Activated T-helper 2 cell treated with anti-CD3 and anti-CD28 coated beads, Interferon-gamma antibody, Interleukin-2, Interleukin-4, amounts not matched to agents 10 μg/mL and 5 μg/mL and 100 μg/mL, durations not matched to agents 14 hours and 24 hours and 36 hours (primary cell): ENCODE data around the gene PTPN23. TPM values are rescaled to one million over a fixed set of nuclear protein-coding genes. Genes with fewer than 3 reads are reported as not detected.

Experiments used
- DNase-seq: peaks from one replicate; pipeline ENCODE4 v3.0.0; 2021; ENCODE audit warnings: low spot score
- H3K27ac Mint-ChIP-seq: one replicate; pipeline ENCODE4 v1.8.0; 2021; ENCODE audit warnings: mixed read lengths
- H3K27me3 Mint-ChIP-seq: one replicate; pipeline ENCODE4 v1.8.0; 2021; ENCODE audit warnings: low read depth, mixed read lengths
- H3K36me3 Mint-ChIP-seq: one replicate; pipeline ENCODE4 v1.8.0; 2021; ENCODE audit warnings: low read depth, mixed read lengths
- H3K4me1 Mint-ChIP-seq: one replicate; pipeline ENCODE4 v1.8.0; 2021; ENCODE audit warnings: low read depth, mixed read lengths
- H3K4me3 Mint-ChIP-seq: one replicate; pipeline ENCODE4 v1.8.0; 2021; ENCODE audit warnings: low read depth, mild to moderate bottlenecking, moderate library complexity, mixed read lengths
- H3K9me3 Mint-ChIP-seq: one replicate; pipeline ENCODE4 v1.8.0; 2021; ENCODE audit warnings: mixed read lengths
- intact Hi-C: fragments of 100-400 bp; cut with micrococcal nuclease; formaldehyde crosslinking; loops from one replicate; pipeline ENCODE4 v1.15.1; 2023
- total RNA-seq: library from RNA; stranded (reverse); gene quantifications from 2 replicates; pipeline ENCODE4 v1.2.3, GENCODE V29; 2022

The PTPN23 gene
- total RNA-seq, 1 donor from 2014 or later, result 35.7 TPM

- intact Hi-C loops, result no loop called here
- no peak overlapping the region for H3K4me3 Mint-ChIP-seq
Observed at GRCh38 chr3:47411696-47412452, 31.1 kb downstream of the PTPN23 start.

GRCh38 chr3:47412453-47412756 is 31.6 kb downstream of the PTPN23 start:
- H3K27me3 Mint-ChIP-seq, result no peaks in the 10 kb centered on the region

More at GRCh38 chr3:47411696-47412452, 31.1 kb downstream of the PTPN23 start:
- no peaks in the 10 kb centered on the region for H3K4me1 Mint-ChIP-seq
- H3K27ac Mint-ChIP-seq, result no peak overlapping the region
- no peak for DNase-seq
- H3K36me3 Mint-ChIP-seq, result peaks cover 38% of the 10 kb centered on the region
- H3K9me3 Mint-ChIP-seq, result no peaks in the 10 kb centered on the region
- H3K27me3 Mint-ChIP-seq, result no peaks in the 10 kb centered on the region

GRCh38 chr3:47412842-47413520 is 32.2 kb downstream of the PTPN23 start:
- Mint-ChIP-seq H3K4me1 (no peaks in the 10 kb centered on the region), H3K27ac (no peak overlapping the region), H3K9me3 (no peaks in the 10 kb centered on the region), H3K27me3 (no peaks in the 10 kb centered on the region), H3K4me3 (no peak overlapping the region), H3K36me3 (peaks cover 32% of the 10 kb centered on the region)
- intact Hi-C loops, result no loop called here
- no peak for DNase-seq

More at GRCh38 chr3:47412453-47412756, 31.6 kb downstream of the PTPN23 start:
- intact Hi-C loops, result no loop called here
- Mint-ChIP-seq H3K4me1 (no peaks in the 10 kb centered on the region), H3K27ac (no peak overlapping the region), H3K9me3 (no peaks in the 10 kb centered on the region), H3K36me3 (peaks cover 36% of the 10 kb centered on the region), H3K4me3 (no peak overlapping the region)
- DNase-seq, result no peak

GRCh38 chr3:47413751-47414150 is 32.9 kb downstream of the PTPN23 start:
- intact Hi-C loops, result no loop called here
- no peaks in the 10 kb centered on the region for H3K27me3 Mint-ChIP-seq
- H3K27ac Mint-ChIP-seq, result no peak overlapping the region
- peaks cover 33% of the 10 kb centered on the region for H3K36me3 Mint-ChIP-seq
- H3K4me1 Mint-ChIP-seq, result no peaks in the 10 kb centered on the region
- no peak overlapping the region for H3K4me3 Mint-ChIP-seq
- no peaks in the 10 kb centered on the region for H3K9me3 Mint-ChIP-seq
- DNase-seq, result no peak

- Mint-ChIP-seq H3K27ac (no peak overlapping the region), H3K27me3 (no peaks in the 10 kb centered on the region), H3K4me1 (no peaks in the 10 kb centered on the region)
Observed at GRCh38 chr3:47414161-47414564, 33.3 kb downstream of the PTPN23 start.

GRCh38 chr3:47414666-47415587 is 34.1 kb downstream of the PTPN23 start:
- peaks cover 40% of the 10 kb centered on the region for H3K36me3 Mint-ChIP-seq
- no peak for DNase-seq
- H3K9me3 Mint-ChIP-seq, result no peaks in the 10 kb centered on the region
- no peak overlapping the region for H3K27ac Mint-ChIP-seq
- H3K4me1 Mint-ChIP-seq, result no peaks in the 10 kb centered on the region
- H3K27me3 Mint-ChIP-seq, result no peaks in the 10 kb centered on the region
- intact Hi-C loops, result no loop called here
- H3K4me3 Mint-ChIP-seq, result no peak overlapping the region

More at GRCh38 chr3:47414161-47414564, 33.3 kb downstream of the PTPN23 start:
- peaks cover 37% of the 10 kb centered on the region for H3K36me3 Mint-ChIP-seq
- no peaks in the 10 kb centered on the region for H3K9me3 Mint-ChIP-seq
- intact Hi-C loops, result no loop called here
- H3K4me3 Mint-ChIP-seq, result no peak overlapping the region
- no peak for DNase-seq

- intact Hi-C loops, result no loop called here
- H3K36me3 Mint-ChIP-seq, result peaks cover 48% of the 10 kb centered on the region
- H3K27ac Mint-ChIP-seq, result no peak overlapping the region
- H3K27me3 Mint-ChIP-seq, result no peaks in the 10 kb centered on the region
- no peak overlapping the region for H3K4me3 Mint-ChIP-seq
- H3K9me3 Mint-ChIP-seq, result no peaks in the 10 kb centered on the region
- no peak for DNase-seq
- H3K4me1 Mint-ChIP-seq, result peaks cover 4% of the 10 kb centered on the region
Observed at GRCh38 chr3:47416041-47416440, 35.2 kb downstream of the PTPN23 start.

GRCh38 chr3:47418167-47419082 is 37.6 kb downstream of the PTPN23 start:
- Mint-ChIP-seq H3K4me1 (peaks cover 12% of the 10 kb centered on the region), H3K27me3 (no peaks in the 10 kb centered on the region), H3K4me3 (no peak overlapping the region), H3K27ac (no peak overlapping the region), H3K36me3 (peaks cover 47% of the 10 kb centered on the region), H3K9me3 (no peaks in the 10 kb centered on the region)
- DNase-seq, result no peak
- intact Hi-C loops, result no loop called here

GRCh38 chr3:47419083-47420043 is 38.5 kb downstream of the PTPN23 start:
- intact Hi-C loops, result loop anchor here (5.0 kb wide), 1 partner anchor 368 kb away; no protein-coding TSS in a partner anchor
- no peak overlapping the region for H3K4me3 Mint-ChIP-seq
- no peak overlapping the region for H3K27ac Mint-ChIP-seq
- no peaks in the 10 kb centered on the region for H3K27me3 Mint-ChIP-seq
- peaks cover 12% of the 10 kb centered on the region for H3K4me1 Mint-ChIP-seq
- peaks cover 48% of the 10 kb centered on the region for H3K36me3 Mint-ChIP-seq
- no peak for DNase-seq
- H3K9me3 Mint-ChIP-seq, result no peaks in the 10 kb centered on the region

GRCh38 chr3:47420044-47420430 is 39.2 kb downstream of the PTPN23 start:
- intact Hi-C loops, result loop anchor here (5.0 kb wide), 1 partner anchor 367 kb away; no protein-coding TSS in a partner anchor
- no peaks in the 10 kb centered on the region for H3K9me3 Mint-ChIP-seq
- H3K36me3 Mint-ChIP-seq, result peaks cover 45% of the 10 kb centered on the region

More at GRCh38 chr3:47420044-47420430, 39.2 kb downstream of the PTPN23 start:
- H3K27me3 Mint-ChIP-seq, result no peaks in the 10 kb centered on the region
- no peak overlapping the region for H3K27ac Mint-ChIP-seq
- H3K4me3 Mint-ChIP-seq, result no peak overlapping the region
- DNase-seq, result no peak
- peaks cover 12% of the 10 kb centered on the region for H3K4me1 Mint-ChIP-seq
